Omental fat pad (tissue), 4 donors: ENCODE measurements around the gene APBA3. TPM values are rescaled to one million over a fixed set of nuclear protein-coding genes. Genes with fewer than 3 reads are reported as not detected.

Source experiments
- ATAC-seq: fragments of 150-250 bp; one replicate; pipeline ENCODE4 v1.9.1; 2016; ENCODE audit warnings: mild to moderate bottlenecking, moderate library complexity; ENCODE audit not compliant: low FRiP score
- DNase-seq: peaks from one replicate; pipeline ENCODE4 v3.0.0-alpha.2; 2019; ENCODE audit warnings: low spot score
- CTCF ChIP-seq, 3 donors: fragments of 450-650 bp; IDR thresholded peaks; one replicate each; pipeline ENCODE4 v1.5.1; 2016 to 2017; ENCODE audit warnings: antibody characterized with exemption in 3 of 3, mild to moderate bottlenecking in 3 of 3, moderate library complexity in 2 of 3
- total RNA-seq, 4 donors: library from RNA; depleted of rRNA; stranded (reverse); fragments of >200 nt; gene quantifications; one replicate each; pipeline ENCODE4 v1.1.0, GENCODE V29; 2016

APBA3 gene
- total RNA-seq: 10 to 100 TPM; 13.5 to 24.1 (median 18.7) TPM

GRCh38 chr19:3761382-3762129 lies at the start of gene APBA3:
TSS of gene APBA3 (minus strand) at chr19:3761692. CDS start at chr19:3760264, 1,428 bp downstream.
- peak in 1 of 3 donors; percentile 12 for TF ChIP-seq CTCF (IDR thresholded peaks at IDR 0.05)
- DNase-seq (peak; percentile 88), ATAC-seq (peak; percentile 68)

- DNase-seq: no peak
- no peak for TF ChIP-seq CTCF (IDR thresholded peaks at IDR 0.05)
- ATAC-seq: no peak
Measured at GRCh38 chr19:3810708-3811355, 49.3 kb upstream of the APBA3 start.

GRCh38 chr19:3809881-3810707 lies 48.6 kb upstream of the APBA3 start:
- ATAC-seq: peak; percentile 14
- no peak for DNase-seq
- no peak for TF ChIP-seq CTCF (IDR thresholded peaks at IDR 0.05)

- no peak for TF ChIP-seq CTCF (IDR thresholded peaks at IDR 0.05)
- no peak for ATAC-seq
- DNase-seq: no peak
Measured at GRCh38 chr19:3808420-3809143, 47.1 kb upstream of the APBA3 start.

- ATAC-seq (no peak), DNase-seq (no peak)
- no peak for TF ChIP-seq CTCF (IDR thresholded peaks at IDR 0.05)
Measured at GRCh38 chr19:3807574-3808354, 46.3 kb upstream of the APBA3 start.

GRCh38 chr19:3807131-3807480 lies 45.6 kb upstream of the APBA3 start:
- no peak for TF ChIP-seq CTCF (IDR thresholded peaks at IDR 0.05)
- DNase-seq (no peak), ATAC-seq (no peak)
